Osteocyte (in vitro differentiated cells): Measurements from ENCODE around the gene TBC1D1. TPM values are rescaled to one million over a fixed set of nuclear protein-coding genes. Genes with fewer than 3 reads are reported as not detected.

Experiments
- DNase-seq: peaks from one replicate; pipeline ENCODE4 v3.0.0; 2021; ENCODE audit warnings: mixed read lengths; ENCODE audit not compliant: unreplicated experiment; ENCODE audit errors: extremely low spot score
- H3K27ac Mint-ChIP-seq: one replicate; pipeline ENCODE4 v1.8.0; 2021; ENCODE audit warnings: mild to moderate bottlenecking, mixed read lengths; ENCODE audit not compliant: unreplicated experiment
- H3K27me3 Mint-ChIP-seq: one replicate; pipeline ENCODE4 v1.8.0; 2021; ENCODE audit warnings: mixed read lengths; ENCODE audit not compliant: unreplicated experiment
- H3K36me3 Mint-ChIP-seq: one replicate; pipeline ENCODE4 v1.8.0; 2021; ENCODE audit warnings: mixed read lengths; ENCODE audit not compliant: unreplicated experiment
- H3K4me1 Mint-ChIP-seq: one replicate; pipeline ENCODE4 v1.8.0; 2021; ENCODE audit warnings: mixed read lengths; ENCODE audit not compliant: unreplicated experiment
- H3K4me3 Mint-ChIP-seq: one replicate; pipeline ENCODE4 v1.8.0; 2021; ENCODE audit warnings: mild to moderate bottlenecking, moderate library complexity, mixed read lengths; ENCODE audit not compliant: unreplicated experiment
- H3K9me3 Mint-ChIP-seq: one replicate; pipeline ENCODE4 v1.8.0; 2021; ENCODE audit warnings: mixed read lengths; ENCODE audit not compliant: unreplicated experiment
- total RNA-seq: library from RNA; stranded (reverse); gene quantifications from 2 replicates; pipeline ENCODE4 v1.2.1, GENCODE V29; 2021
- TF ChIP-seq, protein P1 (sequence below): fragments of 200-600 bp; sonication (generic); IDR thresholded peaks from 2 replicates; pipeline ENCODE4 v1.5.0; 2021; ENCODE audit warnings: antibody characterized with exemption, mild to moderate bottlenecking, moderate library complexity

The TBC1D1 gene
- total RNA-seq, 1 donor from 2014 or later, result 46.2 TPM

GRCh38 chr4:38062776-38063097 lies 171.9 kb downstream of the TBC1D1 start:
- no peaks in the 10 kb centered on the region for H3K27me3 Mint-ChIP-seq
- no peaks in the 10 kb centered on the region for H3K9me3 Mint-ChIP-seq
- no peak overlapping the region for H3K4me3 Mint-ChIP-seq
- DNase-seq, result peak; percentile 34
- no peaks in the 10 kb centered on the region for H3K36me3 Mint-ChIP-seq
- TF ChIP-seq, protein P1, sequence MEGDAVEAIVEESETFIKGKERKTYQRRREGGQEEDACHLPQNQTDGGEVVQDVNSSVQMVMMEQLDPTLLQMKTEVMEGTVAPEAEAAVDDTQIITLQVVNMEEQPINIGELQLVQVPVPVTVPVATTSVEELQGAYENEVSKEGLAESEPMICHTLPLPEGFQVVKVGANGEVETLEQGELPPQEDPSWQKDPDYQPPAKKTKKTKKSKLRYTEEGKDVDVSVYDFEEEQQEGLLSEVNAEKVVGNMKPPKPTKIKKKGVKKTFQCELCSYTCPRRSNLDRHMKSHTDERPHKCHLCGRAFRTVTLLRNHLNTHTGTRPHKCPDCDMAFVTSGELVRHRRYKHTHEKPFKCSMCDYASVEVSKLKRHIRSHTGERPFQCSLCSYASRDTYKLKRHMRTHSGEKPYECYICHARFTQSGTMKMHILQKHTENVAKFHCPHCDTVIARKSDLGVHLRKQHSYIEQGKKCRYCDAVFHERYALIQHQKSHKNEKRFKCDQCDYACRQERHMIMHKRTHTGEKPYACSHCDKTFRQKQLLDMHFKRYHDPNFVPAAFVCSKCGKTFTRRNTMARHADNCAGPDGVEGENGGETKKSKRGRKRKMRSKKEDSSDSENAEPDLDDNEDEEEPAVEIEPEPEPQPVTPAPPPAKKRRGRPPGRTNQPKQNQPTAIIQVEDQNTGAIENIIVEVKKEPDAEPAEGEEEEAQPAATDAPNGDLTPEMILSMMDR, result no peak
- H3K27ac Mint-ChIP-seq, result peak overlapping the region; percentile 19
- peaks cover 28% of the 10 kb centered on the region for H3K4me1 Mint-ChIP-seq

- H3K4me3 Mint-ChIP-seq, result no peak overlapping the region
- no peak for DNase-seq
- H3K27me3 Mint-ChIP-seq, result no peaks in the 10 kb centered on the region
- TF ChIP-seq, protein P1, result no peak
- peaks cover 20% of the 10 kb centered on the region for H3K4me1 Mint-ChIP-seq
- H3K27ac Mint-ChIP-seq, result no peak overlapping the region
- H3K36me3 Mint-ChIP-seq, result no peaks in the 10 kb centered on the region
- H3K9me3 Mint-ChIP-seq, result no peaks in the 10 kb centered on the region
Measured at GRCh38 chr4:38065176-38065575, 174.3 kb downstream of the TBC1D1 start.

DNA sequence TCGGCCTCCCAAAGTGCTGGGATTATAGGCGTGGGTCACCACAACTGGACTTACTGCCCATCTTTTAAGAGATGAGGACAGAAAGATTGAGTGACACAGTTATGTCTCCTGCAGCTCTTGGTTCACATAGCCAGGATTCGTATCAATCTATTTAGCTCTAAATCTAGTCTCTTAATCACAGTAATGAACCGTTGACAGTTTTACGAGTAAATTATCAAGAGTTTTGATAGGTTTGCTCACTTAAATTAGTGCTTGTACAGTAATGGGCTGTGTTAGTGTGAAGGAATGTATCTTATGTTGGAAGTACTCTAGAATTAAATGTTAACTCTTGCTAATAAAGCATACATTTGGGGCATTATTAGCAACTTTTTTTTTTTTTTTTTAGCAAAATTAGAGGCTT lies 175.0 kb downstream of the TBC1D1 start:
- no peak for DNase-seq
- Mint-ChIP-seq H3K27ac (no peak overlapping the region), H3K9me3 (no peaks in the 10 kb centered on the region), H3K4me1 (peaks cover 17% of the 10 kb centered on the region), H3K27me3 (no peaks in the 10 kb centered on the region), H3K36me3 (no peaks in the 10 kb centered on the region), H3K4me3 (no peak overlapping the region)
- TF ChIP-seq, protein P1, result no peak

DNA sequence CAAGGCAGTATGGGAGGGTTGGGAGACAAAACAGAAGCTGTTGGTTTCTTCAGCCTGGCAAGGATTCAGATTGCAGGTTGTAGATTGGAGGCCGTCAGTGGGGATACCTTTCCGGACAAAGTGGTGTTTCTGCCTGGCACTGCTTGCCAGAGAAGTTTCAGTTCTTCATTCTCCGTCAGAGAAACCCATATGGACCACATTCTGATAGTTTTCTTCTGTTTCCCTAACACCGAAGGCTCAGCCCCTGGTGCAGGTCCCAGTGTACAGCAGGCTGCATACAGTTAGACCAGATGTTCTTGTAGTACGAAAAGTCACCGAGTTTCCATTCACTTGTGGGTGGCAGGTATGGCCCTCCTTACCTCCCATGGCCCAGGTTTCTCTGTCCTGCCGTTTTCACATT lies 176.6 kb downstream of the TBC1D1 start:
- no peak overlapping the region for H3K27ac Mint-ChIP-seq
- H3K4me1 Mint-ChIP-seq, result peaks cover 10% of the 10 kb centered on the region
- DNase-seq, result no peak
- H3K36me3 Mint-ChIP-seq, result no peaks in the 10 kb centered on the region
- H3K4me3 Mint-ChIP-seq, result no peak overlapping the region
- H3K9me3 Mint-ChIP-seq, result no peaks in the 10 kb centered on the region
- H3K27me3 Mint-ChIP-seq, result no peaks in the 10 kb centered on the region
- TF ChIP-seq, protein P1, result no peak

GRCh38 chr4:38068107-38068506 lies 177.2 kb downstream of the TBC1D1 start:
- DNase-seq, result no peak
- H3K4me1 Mint-ChIP-seq, result peaks cover 5% of the 10 kb centered on the region
- no peaks in the 10 kb centered on the region for H3K36me3 Mint-ChIP-seq
- TF ChIP-seq, protein P1, result no peak
- H3K4me3 Mint-ChIP-seq, result no peak overlapping the region
- H3K27me3 Mint-ChIP-seq, result no peaks in the 10 kb centered on the region
- no peaks in the 10 kb centered on the region for H3K9me3 Mint-ChIP-seq
- H3K27ac Mint-ChIP-seq, result no peak overlapping the region
